ENCODE data around the gene GHITM.
"Not testable (repeated sequence)": the region's sequence is repeated elsewhere in the genome, so short reads cannot be mapped to it uniquely, and the experiment has no call there.

GHITM gene, protein sequence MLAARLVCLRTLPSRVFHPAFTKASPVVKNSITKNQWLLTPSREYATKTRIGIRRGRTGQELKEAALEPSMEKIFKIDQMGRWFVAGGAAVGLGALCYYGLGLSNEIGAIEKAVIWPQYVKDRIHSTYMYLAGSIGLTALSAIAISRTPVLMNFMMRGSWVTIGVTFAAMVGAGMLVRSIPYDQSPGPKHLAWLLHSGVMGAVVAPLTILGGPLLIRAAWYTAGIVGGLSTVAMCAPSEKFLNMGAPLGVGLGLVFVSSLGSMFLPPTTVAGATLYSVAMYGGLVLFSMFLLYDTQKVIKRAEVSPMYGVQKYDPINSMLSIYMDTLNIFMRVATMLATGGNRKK

DNA sequence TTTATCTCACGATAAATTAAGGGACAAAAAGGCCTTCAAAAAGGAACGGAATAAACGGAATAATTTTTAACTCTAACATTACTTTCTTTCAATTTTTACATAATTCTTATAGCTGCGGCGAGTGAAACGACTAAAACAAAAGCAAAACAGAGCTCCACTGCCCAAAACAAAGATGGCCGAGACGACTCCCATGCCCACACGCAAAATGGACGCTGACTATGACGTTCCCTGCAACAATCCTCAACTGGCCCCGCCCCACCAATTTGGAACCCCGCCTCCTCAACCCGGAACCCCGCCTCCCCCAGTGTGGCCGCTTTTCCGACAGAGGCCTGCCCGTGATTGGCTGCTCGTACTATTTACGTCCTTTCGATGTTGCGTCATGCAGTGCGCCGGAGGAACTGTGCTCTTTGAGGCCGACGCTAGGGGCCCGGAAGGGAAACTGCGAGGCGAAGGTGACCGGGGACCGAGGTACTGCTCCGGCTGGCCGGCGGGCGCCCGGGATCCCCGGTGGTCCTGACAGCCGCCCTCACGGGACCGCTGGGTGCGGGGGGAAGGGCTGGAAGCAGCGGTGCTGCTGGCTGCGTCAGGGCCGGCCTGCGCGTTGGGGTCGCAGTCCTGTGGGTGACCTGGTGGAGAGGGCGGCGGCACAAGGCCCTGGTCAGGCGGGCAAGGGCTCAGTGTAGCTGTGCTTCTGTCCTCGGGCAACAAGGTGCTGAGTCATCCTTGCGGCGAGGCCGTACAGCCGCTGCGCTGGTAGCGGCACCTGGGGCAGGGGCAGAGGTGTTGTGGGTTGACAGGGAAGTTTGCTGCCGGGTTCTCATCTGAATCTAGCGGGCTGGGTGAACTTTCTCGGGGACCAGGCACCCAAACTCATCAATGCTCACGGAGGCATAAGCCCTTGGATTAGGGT, at the start of gene GHITM:
Gene GHITM, plus strand, starts transcription at position 384 of the 910 bp plus-strand sequence. CDS start 1,992 bp downstream, outside the sequence.
- in situ Hi-C loops (cut with HindIII; ENCODE audit: low pct_ligation_motif_present, low pct_unique_long_range_greater_than_20kb, low sequenced_read_pairs): no loop called here
- DNase-seq: peak; percentile 99

DNA sequence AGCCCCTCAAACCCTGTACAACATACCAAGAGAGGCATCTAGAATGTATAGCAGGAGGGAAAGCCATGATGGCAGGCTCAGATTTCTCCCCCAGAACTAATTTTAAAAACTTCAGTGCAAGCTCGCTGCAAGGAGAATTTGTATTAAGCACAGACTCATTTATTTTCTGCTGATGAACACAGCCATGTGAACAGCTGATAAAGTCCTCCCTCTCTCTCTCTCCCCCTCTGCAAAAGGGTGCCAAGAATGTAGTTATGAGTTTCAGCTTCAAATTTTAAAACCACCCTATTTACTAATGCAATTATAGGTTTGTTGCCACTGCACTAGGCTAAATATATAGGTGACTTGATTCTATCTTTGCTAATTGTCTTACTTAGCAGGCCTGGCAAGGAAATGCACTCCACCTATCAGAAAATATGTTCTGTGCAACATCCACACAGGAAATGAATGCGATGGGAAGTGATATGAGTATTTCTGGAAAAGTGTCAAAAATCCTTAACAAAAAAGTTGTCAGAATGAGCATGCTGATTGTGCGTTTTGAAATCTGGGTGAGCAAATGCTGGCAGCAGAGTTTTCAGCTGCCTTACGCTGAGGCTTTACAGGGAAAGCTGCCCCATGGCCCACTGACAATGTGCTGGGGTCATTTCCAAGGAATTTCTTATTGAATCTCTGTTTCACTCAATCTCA, 43.4 kb upstream of the GHITM start:
- in situ Hi-C loops (cut with HindIII; ENCODE audit: low pct_ligation_motif_present, low pct_unique_long_range_greater_than_20kb, low sequenced_read_pairs): no loop called here
- no peak for DNase-seq

DNA sequence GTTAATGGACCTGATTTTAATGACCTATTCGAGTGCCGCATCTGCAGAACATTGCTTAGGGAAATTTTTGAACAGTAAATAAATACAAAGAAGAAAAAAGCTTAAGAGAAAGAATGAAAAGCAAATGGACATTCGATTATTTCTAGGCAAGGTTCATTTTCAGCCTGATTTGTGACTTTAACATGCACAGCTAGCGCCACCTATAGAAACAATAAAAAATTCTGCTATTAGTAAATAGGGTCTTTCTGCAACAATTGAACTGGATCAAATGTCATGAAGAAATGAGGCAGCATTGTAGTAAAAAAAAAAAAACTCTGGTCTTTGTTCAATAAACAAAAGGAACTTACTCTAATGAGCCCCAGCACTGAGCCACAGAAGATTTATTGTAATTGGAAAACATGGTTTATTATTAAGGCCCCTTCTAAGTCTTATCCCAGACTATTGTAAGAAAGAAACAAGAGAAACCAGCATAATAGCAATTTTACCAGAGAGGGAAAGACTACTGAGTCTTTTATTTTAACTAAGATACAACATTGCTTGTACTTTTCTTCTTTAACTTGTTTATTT, 41.4 kb upstream of the GHITM start:
- peak; percentile 46 for DNase-seq
- in situ Hi-C loops (cut with HindIII; ENCODE audit: low pct_ligation_motif_present, low pct_unique_long_range_greater_than_20kb, low sequenced_read_pairs): no loop called here

DNA sequence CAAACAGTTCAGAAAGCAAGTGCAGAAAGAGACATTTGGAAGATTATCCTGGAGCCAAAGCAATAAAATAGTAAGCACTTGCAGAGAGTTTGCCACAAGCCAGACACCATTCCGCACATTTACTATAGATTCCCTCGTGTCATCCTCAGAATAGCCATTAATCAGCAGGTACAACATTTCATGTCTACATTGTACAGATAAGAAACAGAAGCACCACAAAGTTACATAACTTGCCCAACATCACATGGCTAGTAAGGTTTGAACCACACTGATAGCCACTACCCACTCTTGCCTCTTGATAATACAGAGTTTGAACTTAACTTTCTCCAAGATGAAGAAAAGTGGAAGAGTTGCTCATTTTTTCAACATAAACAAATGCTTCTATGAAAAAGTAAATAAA, 40.6 kb upstream of the GHITM start:
- in situ Hi-C loops (cut with HindIII; ENCODE audit: low pct_ligation_motif_present, low pct_unique_long_range_greater_than_20kb, low sequenced_read_pairs): no loop called here
- DNase-seq: no peak

DNA sequence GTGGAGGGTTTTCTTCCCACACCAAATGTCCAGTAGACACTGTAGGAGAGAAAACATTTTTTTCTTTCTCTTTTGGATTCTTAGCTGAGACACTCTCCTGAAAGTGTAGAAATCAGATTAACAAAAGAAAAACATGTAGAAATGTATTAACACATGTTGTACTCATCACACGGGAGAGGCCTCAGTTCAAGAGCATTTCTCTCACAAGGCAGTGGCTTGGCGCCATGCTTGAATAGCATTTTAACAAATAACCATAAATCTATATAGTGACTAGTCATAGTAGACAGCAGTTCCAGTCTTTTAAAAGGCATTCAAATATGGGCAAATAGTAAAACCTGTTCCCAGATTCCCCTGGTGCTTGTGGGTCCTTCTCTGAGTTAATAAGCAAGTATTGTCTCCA, 38.3 kb upstream of the GHITM start:
- in situ Hi-C loops (cut with HindIII; ENCODE audit: low pct_ligation_motif_present, low pct_unique_long_range_greater_than_20kb, low sequenced_read_pairs): no loop called here
- DNase-seq: no peak

DNA sequence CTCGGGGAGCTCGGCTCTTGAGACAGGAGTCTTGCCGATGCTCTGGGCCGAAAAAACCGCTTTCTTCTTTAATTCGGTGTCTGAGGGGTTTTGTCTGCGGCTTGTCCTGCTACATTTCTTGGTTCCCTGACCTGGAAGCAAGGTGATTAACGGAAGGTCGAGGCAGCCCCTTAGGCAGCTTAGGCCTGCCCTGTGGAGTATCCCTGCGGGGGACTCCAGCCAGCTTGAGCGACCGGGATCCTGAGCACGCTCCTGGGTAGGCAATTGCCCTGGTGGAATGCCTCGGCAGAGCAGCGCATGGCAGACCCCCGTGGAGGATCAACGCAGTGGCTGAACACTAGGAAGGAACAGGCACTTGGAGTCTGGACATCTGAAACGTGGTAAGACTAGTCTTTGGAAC, 30.5 kb upstream of the GHITM start:
- in situ Hi-C loops (cut with HindIII; ENCODE audit: low pct_ligation_motif_present, low pct_unique_long_range_greater_than_20kb, low sequenced_read_pairs): no loop called here
- DNase-seq: no peak

- DNase-seq; in situ Hi-C loops (cut with HindIII; ENCODE audit: low pct_ligation_motif_present, low pct_unique_long_range_greater_than_20kb, low sequenced_read_pairs): not testable (repeated sequence)
These were observed 29.5 kb upstream of the GHITM start for GRCh38 chr10:84109772-84110171.

DNA sequence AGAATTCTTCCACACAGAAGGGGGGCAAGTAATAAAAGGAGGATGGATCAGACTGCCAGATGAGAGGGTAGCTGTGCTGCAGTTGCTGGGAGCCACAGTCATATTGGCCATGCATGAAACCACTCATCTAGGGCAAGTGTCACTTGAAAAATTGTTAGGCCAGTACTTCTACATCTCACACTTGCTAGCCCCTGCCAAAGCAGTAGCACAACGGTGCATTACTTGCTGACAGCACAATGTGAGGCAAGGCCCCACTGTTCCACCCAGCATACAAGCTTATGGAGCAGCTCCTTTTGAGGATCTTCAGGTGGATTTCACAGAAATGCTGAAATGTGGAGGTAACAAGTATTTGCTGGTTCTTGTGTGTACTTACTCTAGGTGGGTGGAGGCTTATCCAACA, 25.8 kb upstream of the GHITM start:
- in situ Hi-C loops (cut with HindIII; ENCODE audit: low pct_ligation_motif_present, low pct_unique_long_range_greater_than_20kb, low sequenced_read_pairs); DNase-seq: not testable (repeated sequence)

DNA sequence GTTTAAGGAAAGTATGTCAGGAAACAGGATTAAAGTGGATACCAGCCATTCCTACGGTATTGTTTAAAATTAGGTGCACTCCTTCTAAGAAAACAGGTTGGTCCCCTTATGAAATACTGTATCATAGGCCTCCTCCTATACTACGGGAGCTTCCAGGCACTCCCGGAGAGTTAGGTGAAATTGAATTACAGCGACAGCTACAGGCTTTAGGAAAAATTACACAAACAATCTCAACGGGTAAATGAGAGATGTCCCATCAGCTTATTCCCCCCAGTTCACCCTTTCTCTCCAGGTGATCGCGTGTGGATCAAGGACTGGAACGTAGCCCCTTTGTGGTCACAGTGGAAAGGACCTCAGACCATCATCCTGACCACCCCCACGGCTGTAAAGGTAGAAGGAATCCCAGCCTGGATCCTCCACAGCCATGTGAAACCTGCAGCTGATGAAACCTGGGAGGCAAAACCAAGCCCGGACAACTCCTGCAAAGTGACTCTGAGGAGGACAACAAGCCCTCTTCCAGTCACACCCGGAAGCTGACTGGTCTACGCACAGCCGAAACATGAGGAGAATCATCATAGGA, 25.1 kb upstream of the GHITM start:
- in situ Hi-C loops (cut with HindIII; ENCODE audit: low pct_ligation_motif_present, low pct_unique_long_range_greater_than_20kb, low sequenced_read_pairs): no loop called here
- DNase-seq: peak; percentile 50

- DNase-seq; in situ Hi-C loops (cut with HindIII; ENCODE audit: low pct_ligation_motif_present, low pct_unique_long_range_greater_than_20kb, low sequenced_read_pairs): not testable (repeated sequence)
These were observed 22.1 kb upstream of the GHITM start for GRCh38 chr10:84117204-84117603.

- peak; percentile 76 for DNase-seq
- in situ Hi-C loops (cut with HindIII; ENCODE audit: low pct_ligation_motif_present, low pct_unique_long_range_greater_than_20kb, low sequenced_read_pairs): no loop called here
These were observed 21.5 kb upstream of the GHITM start for GRCh38 chr10:84117686-84118394.

GRCh38 chr10:84118395-84119006, 20.8 kb upstream of the GHITM start:
- in situ Hi-C loops (cut with HindIII; ENCODE audit: low pct_ligation_motif_present, low pct_unique_long_range_greater_than_20kb, low sequenced_read_pairs): no loop called here
- DNase-seq: peak; percentile 88

DNA sequence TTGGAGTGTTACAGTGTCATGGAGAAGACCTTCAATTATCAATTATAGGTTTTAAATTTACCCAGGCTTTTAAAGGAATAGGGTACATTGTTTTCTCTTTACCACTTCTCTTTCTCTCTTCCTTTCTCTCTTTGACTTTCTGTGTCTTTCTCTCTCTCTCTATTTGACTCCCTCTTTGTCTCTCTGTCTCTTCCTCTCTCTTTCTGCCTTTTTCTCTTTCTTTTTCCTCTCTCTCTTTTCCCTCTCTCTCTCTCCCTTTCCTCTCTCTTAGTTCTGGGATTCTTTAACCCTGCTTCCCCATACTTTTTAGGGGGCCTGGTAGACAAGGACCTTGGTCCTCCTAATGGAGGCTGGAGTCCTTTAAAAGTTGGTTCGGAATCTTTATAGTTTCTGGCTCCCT, 15.9 kb upstream of the GHITM start:
- no peak for DNase-seq
- in situ Hi-C loops (cut with HindIII; ENCODE audit: low pct_ligation_motif_present, low pct_unique_long_range_greater_than_20kb, low sequenced_read_pairs): no loop called here

DNA sequence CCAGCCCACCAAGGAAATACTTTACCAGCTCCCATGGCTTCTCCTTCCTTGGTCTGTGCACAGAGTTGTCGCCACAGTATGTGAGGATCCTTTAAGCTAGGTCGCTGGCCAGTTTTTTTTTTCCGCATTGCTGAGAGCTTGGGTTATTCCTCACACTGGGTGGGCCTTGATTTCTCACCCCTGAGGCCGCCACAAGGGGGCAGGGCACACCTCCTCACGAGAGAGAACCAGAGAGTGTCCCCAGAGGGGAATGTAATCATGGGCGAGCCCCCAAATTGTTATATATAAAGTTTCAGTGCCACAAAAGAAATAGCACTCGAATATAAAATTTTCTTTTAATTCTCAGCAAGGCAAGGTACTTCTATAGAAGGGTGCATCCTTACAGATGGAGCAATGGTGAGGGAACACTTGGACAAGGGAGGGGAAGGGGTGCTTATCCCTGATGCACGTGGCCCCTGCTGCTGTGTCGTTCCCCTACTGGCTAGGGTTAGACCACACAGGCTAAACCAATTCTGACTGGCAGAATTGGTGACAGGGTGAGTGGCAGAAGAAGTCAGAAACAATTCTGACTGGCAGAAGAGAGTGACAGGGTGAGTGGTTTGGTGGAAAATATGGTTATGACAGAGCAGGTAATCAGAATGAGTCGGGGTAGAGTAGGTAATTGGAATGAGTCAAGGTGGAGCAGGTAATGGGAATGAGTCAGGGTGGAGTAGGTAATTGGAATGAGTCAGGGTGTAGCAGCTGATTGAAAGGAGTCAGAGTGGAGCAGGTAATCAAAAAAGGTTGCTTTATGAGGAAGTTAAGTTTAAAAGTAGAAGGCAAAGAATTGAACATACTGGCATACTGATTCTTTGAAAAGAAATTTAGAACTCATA, 13.2 kb upstream of the GHITM start:
- DNase-seq; in situ Hi-C loops (cut with HindIII; ENCODE audit: low pct_ligation_motif_present, low pct_unique_long_range_greater_than_20kb, low sequenced_read_pairs): not testable (repeated sequence)

GRCh38 chr10:84126785-84127167, 12.5 kb upstream of the GHITM start:
- DNase-seq: no peak
- in situ Hi-C loops (cut with HindIII; ENCODE audit: low pct_ligation_motif_present, low pct_unique_long_range_greater_than_20kb, low sequenced_read_pairs): no loop called here

DNA sequence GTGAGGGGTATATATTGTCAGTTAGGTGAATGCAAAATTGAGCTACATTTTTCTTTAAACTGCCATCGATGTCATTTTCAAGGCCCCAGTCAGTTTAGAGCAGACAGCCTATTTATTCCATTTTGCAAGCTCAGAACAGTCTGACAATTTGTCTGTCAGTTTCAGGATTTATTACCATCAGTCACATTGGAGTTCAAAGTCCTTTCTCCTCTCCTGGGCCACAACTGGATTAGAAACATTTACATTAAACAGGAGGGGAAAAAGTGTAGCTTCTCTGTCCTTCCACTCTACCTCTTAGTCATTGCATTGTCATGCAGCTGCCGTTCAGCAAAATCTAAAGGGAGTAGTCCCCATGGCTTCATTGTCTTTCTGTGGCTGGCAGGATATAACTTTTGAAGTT, 3.5 kb upstream of the GHITM start:
- no peak for DNase-seq
- in situ Hi-C loops (cut with HindIII; ENCODE audit: low pct_ligation_motif_present, low pct_unique_long_range_greater_than_20kb, low sequenced_read_pairs): no loop called here

DNA sequence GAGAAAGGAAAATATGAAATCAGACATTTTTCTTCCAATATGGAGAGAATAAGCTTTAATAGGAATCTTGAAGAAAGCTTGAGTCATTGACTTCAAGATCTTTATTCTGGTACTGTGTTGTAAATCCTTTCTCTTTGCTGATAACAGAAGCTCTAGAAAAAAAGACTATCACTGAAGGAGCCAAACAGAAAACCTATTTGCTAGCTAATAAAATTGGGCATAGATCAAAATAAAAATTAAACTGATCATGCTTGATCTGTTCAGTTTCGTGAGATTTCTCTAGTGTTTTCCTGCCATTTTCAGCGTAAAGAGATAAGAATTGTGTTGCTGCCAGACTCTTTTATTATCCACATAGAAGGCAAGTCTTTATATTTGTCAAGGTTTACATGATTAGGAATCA, 1.5 kb upstream of the GHITM start:
- in situ Hi-C loops (cut with HindIII; ENCODE audit: low pct_ligation_motif_present, low pct_unique_long_range_greater_than_20kb, low sequenced_read_pairs): no loop called here

More for the DNA sequence above, 1.5 kb upstream of the GHITM start:
- no peak for DNase-seq
